ENCODE measurements around the gene GAS5. TPM values are rescaled to one million over a fixed set of nuclear protein-coding genes. Genes with fewer than 3 reads are reported as not detected.

GAS5 gene
- total RNA-seq, 2 donors from 2014 or later = 162 to 223 TPM

GRCh38 chr1:173857363-173857917 is 10.3 kb downstream of the GAS5 start:
- Histone ChIP-seq H3K36me3 (no peaks in the 10 kb centered on the region), H3K27ac (no peak overlapping the region), H3K27me3 (replicated peaks; ENCODE audit: insufficient read depth) (no peaks in the 10 kb centered on the region), H3K4me1 (replicated peaks) (no peaks in the 10 kb centered on the region), H3K9me3 (no peaks in the 10 kb centered on the region), H3K4me3 (no peak overlapping the region)
- DNase-seq (ENCODE audit: low spot score) = no peak
- intact Hi-C loops (cut with DNase I) = no loop called here
- 84% methylated on average over 4 of the region's 4 CpGs for WGBS
- TF ChIP-seq POLR2AphosphoS5 (IDR thresholded peaks at IDR 0.05) = no peak
- TF ChIP-seq CTCF (IDR thresholded peaks at IDR 0.05) = no peak
- TF ChIP-seq POLR2A (IDR thresholded peaks at IDR 0.05) = no peak

GRCh38 chr1:173856903-173857302 is 10.9 kb downstream of the GAS5 start:
- H3K4me1 ChIP-seq (replicated peaks) = no peaks in the 10 kb centered on the region
- WGBS = 97% methylated on average over 2 of the region's 2 CpGs
- DNase-seq (ENCODE audit: low spot score) = no peak
- intact Hi-C loops (cut with DNase I) = no loop called here
- H3K27ac ChIP-seq = no peak overlapping the region
- H3K9me3 ChIP-seq = no peaks in the 10 kb centered on the region
- no peak overlapping the region for H3K4me3 ChIP-seq
- TF ChIP-seq CTCF (IDR thresholded peaks at IDR 0.05) (no peak), POLR2AphosphoS5 (IDR thresholded peaks at IDR 0.05) (no peak), POLR2A (IDR thresholded peaks at IDR 0.05) (no peak)
- no peaks in the 10 kb centered on the region for H3K27me3 ChIP-seq (replicated peaks; ENCODE audit: insufficient read depth)
- H3K36me3 ChIP-seq = no peaks in the 10 kb centered on the region

- WGBS = 50% methylated on average over 1 of the region's 1 CpG
- no peak for TF ChIP-seq POLR2A (IDR thresholded peaks at IDR 0.05)
- no peak for TF ChIP-seq POLR2AphosphoS5 (IDR thresholded peaks at IDR 0.05)
- TF ChIP-seq CTCF (IDR thresholded peaks at IDR 0.05) = no peak
- no peak for DNase-seq (ENCODE audit: low spot score)
- Histone ChIP-seq H3K4me1 (replicated peaks) (no peaks in the 10 kb centered on the region), H3K27me3 (replicated peaks; ENCODE audit: insufficient read depth) (no peaks in the 10 kb centered on the region), H3K9me3 (no peaks in the 10 kb centered on the region), H3K27ac (no peak overlapping the region), H3K4me3 (no peak overlapping the region), H3K36me3 (no peaks in the 10 kb centered on the region)
- intact Hi-C loops (cut with DNase I) = no loop called here
Observed at GRCh38 chr1:173856014-173856413, 11.8 kb downstream of the GAS5 start.

- intact Hi-C loops (cut with DNase I) = no loop called here
- no peak for DNase-seq (ENCODE audit: low spot score)
- Histone ChIP-seq H3K27ac (no peak overlapping the region), H3K36me3 (no peaks in the 10 kb centered on the region), H3K4me3 (no peak overlapping the region), H3K4me1 (replicated peaks) (no peaks in the 10 kb centered on the region), H3K9me3 (no peaks in the 10 kb centered on the region), H3K27me3 (replicated peaks; ENCODE audit: insufficient read depth) (no peaks in the 10 kb centered on the region)
- no peak for TF ChIP-seq POLR2AphosphoS5 (IDR thresholded peaks at IDR 0.05)
- TF ChIP-seq POLR2A (IDR thresholded peaks at IDR 0.05) = no peak
- TF ChIP-seq CTCF (IDR thresholded peaks at IDR 0.05) = no peak
- WGBS = 53% methylated on average over 5 of the region's 5 CpGs
Observed at GRCh38 chr1:173853074-173853473, 14.7 kb downstream of the GAS5 start.

GRCh38 chr1:173852105-173852504 is 15.7 kb downstream of the GAS5 start:
- TF ChIP-seq POLR2A (IDR thresholded peaks at IDR 0.05) = no peak
- TF ChIP-seq POLR2AphosphoS5 (IDR thresholded peaks at IDR 0.05) = no peak
- no peak for TF ChIP-seq CTCF (IDR thresholded peaks at IDR 0.05)
- 88% methylated on average over 4 of the region's 4 CpGs for WGBS
- Histone ChIP-seq H3K4me1 (replicated peaks) (no peaks in the 10 kb centered on the region), H3K4me3 (no peak overlapping the region), H3K27ac (no peak overlapping the region), H3K27me3 (replicated peaks; ENCODE audit: insufficient read depth) (no peaks in the 10 kb centered on the region), H3K9me3 (no peaks in the 10 kb centered on the region), H3K36me3 (no peaks in the 10 kb centered on the region)
- intact Hi-C loops (cut with DNase I) = no loop called here
- DNase-seq (ENCODE audit: low spot score) = no peak

Measured in prostate gland (tissue), 2 donors.